Measurements from ENCODE around the gene HEMK1.

HEMK1 gene

GRCh38 chr3:50574444-50574831 lies 5.1 kb downstream of the HEMK1 start:
- DNase-seq (ENCODE audit: low read depth in 2 of 2): no peak

GRCh38 chr3:50575372-50575771 lies 6.0 kb downstream of the HEMK1 start:
- no peak for DNase-seq (ENCODE audit: low read depth in 2 of 2)

DNA sequence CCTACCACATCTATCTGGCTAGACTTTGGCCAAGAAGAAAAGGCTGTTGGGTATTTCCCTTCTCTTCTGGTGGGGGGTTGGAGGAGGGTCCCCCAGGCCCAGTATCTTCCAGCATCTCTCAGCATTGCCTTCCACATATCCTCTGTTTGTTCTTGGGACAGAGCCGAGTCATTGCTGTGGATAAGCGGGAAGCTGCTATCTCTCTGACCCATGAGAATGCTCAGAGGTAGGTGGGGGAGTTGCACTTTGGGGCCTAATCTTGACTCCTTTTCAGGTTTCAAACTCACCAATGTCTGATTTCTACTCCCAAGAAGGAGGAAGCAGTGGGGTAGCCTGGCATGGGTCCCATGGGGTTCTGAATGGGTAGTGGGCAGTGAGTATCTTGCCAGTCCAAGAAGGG lies 8.0 kb downstream of the HEMK1 start:
- no peak for DNase-seq (ENCODE audit: low read depth in 2 of 2)

- no peak for DNase-seq (ENCODE audit: low read depth in 2 of 2)
Observed at GRCh38 chr3:50580683-50581458, 11.5 kb downstream of the HEMK1 start.

DNA sequence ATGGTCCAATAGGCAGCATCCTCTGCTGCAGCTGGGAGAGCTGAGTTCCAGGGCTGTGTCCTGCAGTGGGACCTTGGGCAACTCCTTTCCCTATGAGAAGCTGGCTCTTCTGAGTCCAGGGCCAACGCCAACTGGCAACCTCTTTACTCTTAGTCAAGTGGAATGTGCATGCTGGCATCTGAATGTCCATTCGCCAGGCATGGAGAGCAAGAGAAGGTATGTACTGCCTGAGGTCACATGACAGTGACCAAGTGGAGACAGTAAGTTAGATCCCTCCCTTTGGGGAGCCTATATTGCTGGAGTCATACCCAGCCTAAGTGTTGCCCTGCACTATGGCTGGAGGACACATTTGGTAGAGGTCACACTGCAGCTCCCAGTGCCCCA lies 12.1 kb downstream of the HEMK1 start:
- DNase-seq (ENCODE audit: low read depth in 2 of 2): no peak

DNA sequence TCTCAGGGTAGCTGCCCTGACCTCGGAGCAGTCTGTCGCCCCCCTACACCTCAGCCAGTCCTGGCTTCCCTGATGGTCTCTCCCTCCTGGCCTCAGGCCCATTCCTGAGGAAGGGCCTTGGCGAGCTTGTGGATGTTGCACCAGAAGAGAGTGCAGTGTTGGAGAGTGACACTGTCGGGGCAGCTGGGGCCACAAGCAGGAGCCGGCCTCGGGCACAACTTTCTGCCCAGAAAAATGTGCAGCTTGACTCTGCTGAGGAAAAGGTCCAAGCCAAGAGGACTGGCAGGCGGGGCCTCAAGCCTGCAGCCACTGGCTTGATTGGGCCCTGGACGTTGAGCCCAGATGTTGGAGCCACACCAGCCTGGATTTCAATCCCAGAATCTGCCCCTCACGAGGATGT lies 12.8 kb downstream of the HEMK1 start:
- no peak for DNase-seq (ENCODE audit: low read depth in 2 of 2)

GRCh38 chr3:50583897-50584296 lies 14.6 kb downstream of the HEMK1 start:
- no peak for DNase-seq (ENCODE audit: low read depth in 2 of 2)

GRCh38 chr3:50584391-50584790 lies 15.1 kb downstream of the HEMK1 start:
- DNase-seq (ENCODE audit: low read depth in 2 of 2): no peak

DNA sequence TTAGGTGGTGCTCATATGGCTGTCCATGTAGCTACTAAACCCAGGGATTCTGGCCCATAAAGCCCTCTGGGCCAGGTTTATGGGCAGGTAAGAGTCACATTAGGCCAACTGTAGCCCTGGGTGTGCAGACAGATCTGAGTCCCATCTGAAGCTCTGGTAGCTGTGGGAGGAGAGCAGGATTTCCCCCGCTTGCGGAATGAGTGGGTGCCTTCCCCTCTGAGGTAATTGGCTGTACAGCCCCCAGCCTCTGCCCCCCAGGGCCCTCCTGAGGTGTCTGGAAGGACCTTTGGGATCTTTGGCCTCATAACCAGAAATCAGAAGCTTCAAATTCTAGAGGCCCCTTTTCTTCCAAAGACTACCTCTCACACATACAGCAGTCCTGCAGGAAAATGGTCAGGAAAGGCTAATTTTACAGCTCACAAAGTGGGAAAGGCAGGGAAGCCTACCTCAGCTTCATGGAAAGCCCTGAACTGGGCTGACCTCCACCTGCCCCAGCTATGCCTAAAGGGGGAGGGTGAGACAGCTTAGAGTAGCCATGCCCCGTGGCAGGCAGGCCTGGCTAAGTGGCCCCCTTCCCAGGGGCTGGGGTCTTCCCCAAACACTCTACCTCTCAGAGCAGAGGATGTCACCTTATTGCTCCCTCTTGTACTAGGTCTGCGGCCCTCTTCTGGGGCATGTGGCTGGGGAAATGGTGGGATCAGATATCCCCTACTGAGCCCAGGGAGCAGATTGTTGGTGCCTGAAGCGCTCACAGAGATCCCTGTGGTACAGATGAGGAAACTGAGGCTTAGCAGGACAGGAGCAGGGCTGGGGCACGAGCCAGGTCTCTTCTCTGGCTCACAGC lies 16.8 kb downstream of the HEMK1 start:
- DNase-seq (ENCODE audit: low read depth in 2 of 2): no peak

GRCh38 chr3:50586763-50587070 lies 17.4 kb downstream of the HEMK1 start:
- no peak for DNase-seq (ENCODE audit: low read depth in 2 of 2)

GRCh38 chr3:50587373-50587772 lies 18.1 kb downstream of the HEMK1 start:
- DNase-seq (ENCODE audit: low read depth in 2 of 2): no peak

DNA sequence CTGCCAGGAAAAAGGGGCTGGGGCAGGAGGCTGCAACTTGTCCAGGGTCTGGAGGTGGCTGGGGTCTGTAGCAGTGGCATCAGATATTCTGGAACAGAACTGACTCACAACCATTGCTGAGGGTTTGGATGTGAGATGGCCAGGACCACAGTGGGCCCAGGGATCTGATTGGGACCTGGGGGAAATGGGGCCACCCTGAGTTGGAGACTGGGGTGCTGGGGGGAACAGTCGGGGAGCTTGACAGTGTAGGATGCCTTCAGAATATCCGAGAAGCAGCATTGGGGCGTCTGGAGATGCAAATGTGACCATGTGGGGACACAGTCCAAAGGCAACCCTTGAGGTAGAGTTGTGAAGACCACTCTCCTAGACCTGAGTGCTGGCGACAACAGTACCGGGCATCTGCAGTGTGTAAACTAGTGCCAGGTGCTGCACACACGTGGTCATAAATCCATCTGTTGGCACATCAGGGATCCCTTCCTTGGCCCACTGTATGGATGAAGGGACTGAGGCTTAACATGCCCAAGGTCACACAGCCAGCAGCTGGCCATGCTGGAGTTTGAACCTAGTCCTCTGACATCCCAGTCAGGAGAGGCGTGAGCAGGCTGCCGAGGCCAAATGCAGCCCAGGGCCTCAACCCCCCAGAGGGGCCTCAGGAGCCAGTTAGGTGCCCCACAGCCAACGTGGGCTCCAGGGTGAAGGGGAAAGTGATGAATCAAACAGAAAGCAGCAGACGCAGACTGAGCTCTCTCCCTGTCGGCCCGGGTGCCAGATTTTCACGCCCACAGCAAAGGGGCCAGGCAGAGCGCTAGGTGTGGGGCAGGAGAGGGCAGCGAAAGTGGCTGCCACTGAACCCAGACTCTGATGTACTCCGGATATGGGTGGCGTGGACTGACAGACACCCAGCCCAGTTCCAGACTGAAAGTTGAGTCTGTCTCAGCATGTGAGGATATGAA lies 18.8 kb downstream of the HEMK1 start:
- peak; percentile 87 to 90 for DNase-seq (ENCODE audit: low read depth in 2 of 2)

DNA sequence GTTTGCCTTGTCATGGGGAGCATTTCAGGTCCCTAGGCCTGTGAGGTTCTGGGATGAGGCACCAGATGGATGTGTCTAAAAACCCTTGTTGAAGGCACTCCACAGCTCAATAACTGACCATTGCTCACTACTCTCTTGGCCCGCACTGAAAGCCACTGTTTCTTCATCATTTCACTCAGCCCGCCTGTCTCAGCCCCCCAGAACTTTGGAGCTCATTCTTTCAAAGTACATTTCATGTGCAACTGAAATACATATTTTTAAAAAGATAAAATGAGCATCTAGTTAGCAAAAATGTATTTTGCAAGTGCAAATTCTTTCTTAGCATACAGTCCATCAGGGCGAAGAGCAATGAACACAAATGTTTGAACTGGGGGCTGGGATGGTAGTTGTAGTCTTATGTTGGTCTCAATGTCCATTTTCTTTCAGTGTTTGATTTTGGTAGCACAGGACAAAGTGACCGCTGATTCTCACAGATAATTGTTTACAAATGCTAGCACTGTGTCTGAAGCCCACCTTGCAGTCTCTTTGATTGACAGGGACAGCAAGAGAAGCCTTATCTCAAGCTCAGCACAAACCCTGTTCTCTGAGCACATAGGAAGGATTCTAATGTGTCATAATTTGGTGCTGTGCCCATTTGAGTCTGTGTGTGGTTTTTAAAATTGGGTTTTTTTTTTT lies 19.6 kb downstream of the HEMK1 start:
- DNase-seq (ENCODE audit: low read depth in 2 of 2): no peak

- no peak for DNase-seq (ENCODE audit: low read depth in 2 of 2)
Observed at GRCh38 chr3:50591196-50591741, 21.9 kb downstream of the HEMK1 start.

GRCh38 chr3:50592568-50592967 lies 23.2 kb downstream of the HEMK1 start:
- DNase-seq (ENCODE audit: low read depth in 2 of 2): no peak

DNA sequence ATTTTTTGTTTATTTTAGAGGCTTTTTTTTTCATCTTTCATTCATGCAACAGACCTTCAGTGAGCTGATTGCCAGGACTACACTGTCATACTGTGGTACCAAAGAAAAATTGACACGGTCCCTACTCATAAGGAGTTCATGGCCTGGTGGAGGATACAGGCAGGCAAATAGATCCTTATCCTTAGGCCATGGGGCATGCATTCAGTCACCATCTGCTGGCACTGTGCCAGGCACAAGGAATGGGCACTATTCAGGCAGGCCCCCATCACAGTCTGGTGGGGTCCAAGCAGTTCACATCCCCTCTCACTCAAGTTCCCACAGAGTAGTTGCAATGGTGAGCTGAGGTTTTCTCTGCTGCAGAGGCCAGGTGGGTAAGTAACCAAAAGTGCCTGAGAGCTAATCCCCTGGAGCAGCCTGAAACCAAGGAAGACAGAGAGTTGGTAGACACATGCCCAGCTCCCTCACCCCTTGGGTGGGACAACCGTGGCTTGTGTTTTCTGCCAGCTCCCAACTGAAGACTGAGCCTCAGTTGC lies 25.0 kb downstream of the HEMK1 start:
- no peak for DNase-seq (ENCODE audit: low read depth in 2 of 2)

- no peak for DNase-seq (ENCODE audit: low read depth in 2 of 2)
Observed at GRCh38 chr3:50599115-50599715, 29.9 kb downstream of the HEMK1 start.

GRCh38 chr3:50599716-50600118 lies 30.4 kb downstream of the HEMK1 start:
- DNase-seq (ENCODE audit: low read depth in 2 of 2): no peak

DNA sequence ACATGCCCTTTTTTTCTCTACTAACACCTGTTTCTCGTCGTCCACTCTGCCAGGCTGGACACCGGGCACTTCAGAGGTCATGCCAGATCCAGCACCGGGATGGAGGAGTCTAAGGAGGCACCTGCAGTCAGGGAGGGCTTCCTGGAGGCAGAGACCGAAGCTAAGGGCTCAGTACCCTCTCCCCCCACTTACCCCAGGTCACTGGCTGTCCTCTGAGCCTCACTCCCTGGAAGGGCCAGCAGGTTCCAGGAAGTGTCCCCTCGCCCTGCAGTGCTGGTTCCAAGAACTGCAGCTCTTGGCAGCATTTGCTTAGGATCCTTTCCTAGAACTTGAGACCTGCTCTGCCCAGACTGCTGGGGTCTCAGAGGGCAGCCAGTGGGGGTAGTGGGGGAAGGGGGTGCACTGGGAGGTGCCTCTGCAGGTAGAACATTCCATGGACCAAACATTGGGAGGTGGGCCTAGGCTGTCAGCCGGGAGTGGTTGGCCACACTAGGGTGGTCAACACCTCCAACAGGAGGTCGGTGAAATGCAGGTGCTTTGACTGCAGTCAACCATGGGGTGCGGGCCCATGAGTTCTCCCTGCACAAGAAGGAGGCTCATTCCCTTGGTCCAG lies 30.9 kb downstream of the HEMK1 start:
- no peak for DNase-seq (ENCODE audit: low read depth in 2 of 2)

Data from stimulated activated CD4-positive, alpha-beta T cell treated with anti-CD3 and anti-CD28 coated beads, Interleukin-15, amount 100 ng/mL, for 48 hours (primary cell).